GM12873 (cell line): Measurements from ENCODE around the gene ADGRL2.

Experiments
- TF ChIP-seq, protein P1 (sequence below): IDR thresholded peaks from 2 replicates; pipeline ENCODE4 v1.5.1; 2012; ENCODE audit warnings: low read depth, mild to moderate bottlenecking, moderate library complexity, low read length, control low read depth; ENCODE audit not compliant: insufficient read depth; ENCODE audit errors: missing control alignments

ADGRL2 gene

DNA sequence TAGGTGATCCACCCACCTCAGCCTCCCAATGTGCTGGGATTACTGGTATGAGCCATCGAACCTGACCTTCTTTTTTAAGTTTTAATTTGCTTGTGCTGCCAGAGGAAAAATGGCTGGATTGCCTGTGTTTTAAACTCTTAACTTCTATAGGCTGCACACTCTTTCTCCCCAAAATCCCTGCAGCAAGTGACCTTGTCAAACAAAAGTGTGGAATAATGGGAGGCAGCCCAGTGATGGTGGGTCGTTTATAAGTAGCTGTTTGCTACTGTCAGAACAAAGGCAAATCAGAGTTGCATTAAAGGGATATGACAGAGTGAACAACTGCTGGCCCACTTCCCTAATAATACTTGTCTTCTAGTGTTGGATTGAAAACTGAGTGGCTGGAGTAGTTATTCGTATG lies 74.2 kb downstream of the ADGRL2 start:
- TF ChIP-seq, protein P1, sequence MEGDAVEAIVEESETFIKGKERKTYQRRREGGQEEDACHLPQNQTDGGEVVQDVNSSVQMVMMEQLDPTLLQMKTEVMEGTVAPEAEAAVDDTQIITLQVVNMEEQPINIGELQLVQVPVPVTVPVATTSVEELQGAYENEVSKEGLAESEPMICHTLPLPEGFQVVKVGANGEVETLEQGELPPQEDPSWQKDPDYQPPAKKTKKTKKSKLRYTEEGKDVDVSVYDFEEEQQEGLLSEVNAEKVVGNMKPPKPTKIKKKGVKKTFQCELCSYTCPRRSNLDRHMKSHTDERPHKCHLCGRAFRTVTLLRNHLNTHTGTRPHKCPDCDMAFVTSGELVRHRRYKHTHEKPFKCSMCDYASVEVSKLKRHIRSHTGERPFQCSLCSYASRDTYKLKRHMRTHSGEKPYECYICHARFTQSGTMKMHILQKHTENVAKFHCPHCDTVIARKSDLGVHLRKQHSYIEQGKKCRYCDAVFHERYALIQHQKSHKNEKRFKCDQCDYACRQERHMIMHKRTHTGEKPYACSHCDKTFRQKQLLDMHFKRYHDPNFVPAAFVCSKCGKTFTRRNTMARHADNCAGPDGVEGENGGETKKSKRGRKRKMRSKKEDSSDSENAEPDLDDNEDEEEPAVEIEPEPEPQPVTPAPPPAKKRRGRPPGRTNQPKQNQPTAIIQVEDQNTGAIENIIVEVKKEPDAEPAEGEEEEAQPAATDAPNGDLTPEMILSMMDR = no peak

DNA sequence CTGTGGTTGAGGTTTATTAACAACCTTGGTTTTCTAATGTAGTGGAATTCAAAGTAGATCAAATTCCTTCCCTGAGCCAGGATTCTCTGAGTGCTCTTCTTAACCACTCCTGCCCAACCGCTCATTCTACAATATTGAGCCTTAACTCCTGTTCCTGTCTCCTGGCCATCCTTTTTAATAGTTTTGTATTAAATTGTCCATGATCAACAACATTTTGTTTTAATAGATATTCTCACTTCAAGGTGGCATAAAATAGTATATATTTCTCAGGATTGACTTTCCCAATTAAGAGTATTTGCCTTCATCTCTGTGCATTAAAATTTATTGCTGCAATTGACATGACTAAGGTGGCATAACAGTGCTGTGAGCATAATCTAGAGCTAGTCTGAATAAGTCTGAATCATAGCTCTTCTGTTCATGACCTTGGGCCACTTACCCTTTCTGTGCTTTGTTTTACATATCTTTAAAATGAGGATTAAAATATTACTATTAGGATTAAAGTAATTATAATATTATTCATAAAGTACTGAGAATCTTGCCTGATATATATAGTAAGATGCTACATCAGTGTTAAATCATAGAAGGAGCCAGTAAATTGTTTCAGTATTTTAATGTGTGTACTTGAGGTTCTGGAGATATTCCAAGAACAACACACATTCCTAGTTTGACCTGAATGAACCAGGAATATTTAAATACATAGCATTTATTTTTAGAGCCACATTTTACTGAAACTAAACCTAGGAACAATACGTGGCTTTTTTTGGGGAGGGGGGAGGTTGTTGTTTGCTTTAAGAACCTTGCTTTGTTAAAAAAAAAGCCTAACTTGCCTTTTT lies 76.4 kb downstream of the ADGRL2 start:
- TF ChIP-seq, protein P1 = no peak

DNA sequence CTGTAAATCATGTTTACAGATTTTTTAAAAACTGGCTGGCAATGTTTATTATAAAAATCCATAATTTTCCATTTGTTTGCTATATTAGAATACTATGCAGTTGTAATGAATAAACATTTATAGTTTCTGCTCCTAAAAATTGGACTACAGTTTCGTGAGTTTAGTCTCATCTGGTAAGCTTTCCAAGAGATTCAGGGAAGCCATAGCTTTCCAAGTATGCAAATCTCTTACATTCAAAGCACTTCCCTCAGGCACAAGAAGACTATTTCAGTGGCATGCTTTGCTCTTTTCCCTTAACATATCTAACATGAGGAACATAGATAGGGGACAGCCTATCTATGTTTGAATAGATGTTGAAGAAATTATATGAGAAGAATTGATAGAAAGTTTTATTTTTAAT lies 77.2 kb downstream of the ADGRL2 start:
- TF ChIP-seq, protein P1 = no peak

DNA sequence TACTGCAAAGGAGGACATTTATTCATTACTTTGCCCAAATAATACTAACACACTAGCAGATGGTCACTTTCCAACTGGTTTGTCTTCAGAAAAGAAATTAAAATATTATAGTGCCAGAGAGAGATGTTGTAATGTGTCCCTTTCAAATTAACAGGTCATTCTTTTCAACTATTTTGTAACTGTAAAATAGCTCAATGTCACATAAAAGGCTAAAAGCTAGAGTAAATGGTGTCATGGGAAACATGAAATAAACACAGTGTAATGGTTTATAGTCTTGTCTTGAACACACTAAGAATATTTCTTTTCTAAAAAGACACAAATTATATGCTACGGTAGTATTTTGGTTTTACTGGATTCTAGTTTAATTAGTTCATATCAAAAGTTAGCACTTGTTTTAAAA lies 77.8 kb downstream of the ADGRL2 start:
- TF ChIP-seq, protein P1 = no peak

DNA sequence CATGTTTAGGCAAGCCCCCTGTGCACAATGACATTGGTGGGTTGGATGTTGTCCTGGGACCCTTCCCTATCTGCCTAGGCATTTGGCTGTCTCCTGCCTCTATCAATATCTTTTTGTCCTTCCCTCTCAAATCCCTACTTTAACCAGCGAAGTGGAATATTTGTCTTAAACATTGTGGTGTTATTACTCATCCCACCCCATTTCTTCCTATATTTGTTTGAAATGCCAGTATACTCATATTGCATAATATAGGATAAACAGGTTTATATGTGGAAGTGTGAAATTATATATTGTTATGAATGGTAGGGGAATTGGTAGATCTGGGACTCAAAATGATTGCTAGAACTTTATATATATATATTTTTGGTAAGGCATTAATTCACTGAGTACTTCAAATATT lies 80.0 kb downstream of the ADGRL2 start:
- TF ChIP-seq, protein P1 = no peak

DNA sequence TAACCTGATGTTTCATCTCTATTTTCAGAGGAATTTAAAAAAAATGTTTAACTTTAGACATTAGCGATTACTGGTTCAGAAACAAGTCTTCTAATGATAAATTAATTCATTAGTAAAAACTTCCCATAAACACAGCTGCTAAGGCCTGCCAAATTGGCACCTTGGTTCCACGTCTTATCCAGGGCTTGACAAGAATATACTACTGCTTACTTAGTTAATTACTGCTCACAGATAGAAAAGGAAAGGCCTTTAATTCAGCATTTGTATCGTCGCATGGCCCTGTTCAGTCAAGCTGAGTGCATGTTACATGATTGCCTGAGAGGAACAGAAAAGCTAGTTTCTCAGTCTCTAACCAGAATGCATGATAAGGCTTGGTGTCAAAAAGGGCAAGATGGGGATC lies 84.6 kb downstream of the ADGRL2 start:
- TF ChIP-seq, protein P1 = no peak

DNA sequence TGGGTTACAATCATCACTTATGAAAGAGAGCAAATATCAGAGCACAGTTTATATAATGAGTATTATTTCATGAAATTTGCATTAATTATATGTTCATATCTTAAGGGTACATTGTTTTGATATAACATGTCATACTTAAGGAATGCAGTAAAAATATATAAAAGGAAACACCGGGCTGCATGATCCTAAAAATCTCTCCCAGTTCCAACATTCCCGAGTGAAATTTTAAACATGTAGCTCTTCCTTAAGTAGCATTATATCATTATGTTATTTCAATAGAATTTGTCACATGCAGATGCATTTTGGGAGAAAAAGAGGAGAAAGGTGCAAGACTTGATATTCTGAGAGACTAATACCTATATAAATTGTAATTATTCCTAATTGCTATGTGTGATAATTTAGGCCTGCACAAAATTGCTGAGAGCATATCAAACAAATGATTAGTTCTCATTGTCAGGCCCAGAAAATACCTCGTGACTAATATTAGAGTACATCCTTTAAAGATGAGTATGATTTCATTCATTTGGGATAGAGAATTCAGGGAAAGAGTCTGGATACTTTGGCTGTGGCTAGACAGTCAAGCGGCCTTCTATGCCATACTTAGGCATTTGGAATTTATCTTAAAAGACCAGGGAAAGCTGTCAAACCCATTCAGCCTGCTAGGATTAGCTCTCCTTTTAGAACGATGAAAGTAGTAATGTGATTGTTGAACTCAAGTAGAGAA lies 86.8 kb downstream of the ADGRL2 start:
- TF ChIP-seq, protein P1 = no peak
